Measurements from ENCODE around the gene CAPZB.

The CAPZB gene

GRCh38 chr1:19410393-19410792 is 74.9 kb downstream of the CAPZB start:
- Histone ChIP-seq H3K4me1 (ENCODE audit: control insufficient read depth in 1 of 2, insufficient read depth in 2 of 2, low read length in 2 of 2) (peaks cover 26 to 69% of the 10 kb centered on the region in 2 donors), H3K9me3 (ENCODE audit: control insufficient read depth in 1 of 2, low read length in 2 of 2) (no peaks in the 10 kb centered on the region), H3K4me3 (ENCODE audit: low read depth in 1 of 2, low read length in 2 of 2) (no peak overlapping the region), H3K27me3 (ENCODE audit: low read depth, low read length) (no peaks in the 10 kb centered on the region), H3K36me3 (ENCODE audit: control insufficient read depth in 1 of 2, insufficient read depth in 2 of 2, low read length in 2 of 2) (no peaks in the 10 kb centered on the region), H3K27ac (ENCODE audit: low read length) (no peak overlapping the region)

- Histone ChIP-seq H3K36me3 (ENCODE audit: control insufficient read depth in 1 of 2, insufficient read depth in 2 of 2, low read length in 2 of 2) (no peaks in the 10 kb centered on the region), H3K4me1 (ENCODE audit: control insufficient read depth in 1 of 2, insufficient read depth in 2 of 2, low read length in 2 of 2) (peaks cover 21 to 62% of the 10 kb centered on the region in 2 donors), H3K9me3 (ENCODE audit: control insufficient read depth in 1 of 2, low read length in 2 of 2) (no peaks in the 10 kb centered on the region), H3K4me3 (ENCODE audit: low read depth in 1 of 2, low read length in 2 of 2) (no peak overlapping the region), H3K27ac (ENCODE audit: low read length) (no peak overlapping the region), H3K27me3 (ENCODE audit: low read depth, low read length) (no peaks in the 10 kb centered on the region)
These were observed 75.6 kb downstream of the CAPZB start for GRCh38 chr1:19409477-19410341.

GRCh38 chr1:19407494-19408096 is 77.7 kb downstream of the CAPZB start:
- Histone ChIP-seq H3K4me1 (ENCODE audit: control insufficient read depth in 1 of 2, insufficient read depth in 2 of 2, low read length in 2 of 2) (peaks cover 6 to 51% of the 10 kb centered on the region in 2 donors), H3K27ac (ENCODE audit: low read length) (no peak overlapping the region), H3K9me3 (ENCODE audit: control insufficient read depth in 1 of 2, low read length in 2 of 2) (no peaks in the 10 kb centered on the region), H3K27me3 (ENCODE audit: low read depth, low read length) (no peaks in the 10 kb centered on the region), H3K36me3 (ENCODE audit: control insufficient read depth in 1 of 2, insufficient read depth in 2 of 2, low read length in 2 of 2) (no peaks in the 10 kb centered on the region), H3K4me3 (ENCODE audit: low read depth in 1 of 2, low read length in 2 of 2) (no peak overlapping the region)

GRCh38 chr1:19406680-19407079 is 78.7 kb downstream of the CAPZB start:
- no peak overlapping the region for H3K4me3 ChIP-seq (ENCODE audit: low read depth in 1 of 2, low read length in 2 of 2)
- no peaks in the 10 kb centered on the region for H3K9me3 ChIP-seq (ENCODE audit: control insufficient read depth in 1 of 2, low read length in 2 of 2)
- H3K4me1 ChIP-seq (ENCODE audit: control insufficient read depth in 1 of 2, insufficient read depth in 2 of 2, low read length in 2 of 2) = peaks cover 11 to 51% of the 10 kb centered on the region in 2 donors
- no peaks in the 10 kb centered on the region for H3K36me3 ChIP-seq (ENCODE audit: control insufficient read depth in 1 of 2, insufficient read depth in 2 of 2, low read length in 2 of 2)
- H3K27me3 ChIP-seq (ENCODE audit: low read depth, low read length) = no peaks in the 10 kb centered on the region
- no peak overlapping the region for H3K27ac ChIP-seq (ENCODE audit: low read length)

GRCh38 chr1:19405761-19406487 is 79.4 kb downstream of the CAPZB start:
- peaks cover 18 to 57% of the 10 kb centered on the region in 2 donors for H3K4me1 ChIP-seq (ENCODE audit: control insufficient read depth in 1 of 2, insufficient read depth in 2 of 2, low read length in 2 of 2)
- H3K36me3 ChIP-seq (ENCODE audit: control insufficient read depth in 1 of 2, insufficient read depth in 2 of 2, low read length in 2 of 2) = no peaks in the 10 kb centered on the region
- H3K9me3 ChIP-seq (ENCODE audit: control insufficient read depth in 1 of 2, low read length in 2 of 2) = no peaks in the 10 kb centered on the region
- H3K27me3 ChIP-seq (ENCODE audit: low read depth, low read length) = no peaks in the 10 kb centered on the region
- peak overlapping the region; percentile 69 for H3K27ac ChIP-seq (ENCODE audit: low read length)
- H3K4me3 ChIP-seq (ENCODE audit: low read depth in 1 of 2, low read length in 2 of 2) = no peak overlapping the region

GRCh38 chr1:19405195-19405760 is 80.1 kb downstream of the CAPZB start:
- Histone ChIP-seq H3K9me3 (ENCODE audit: control insufficient read depth in 1 of 2, low read length in 2 of 2) (no peaks in the 10 kb centered on the region), H3K27me3 (ENCODE audit: low read depth, low read length) (no peaks in the 10 kb centered on the region), H3K4me1 (ENCODE audit: control insufficient read depth in 1 of 2, insufficient read depth in 2 of 2, low read length in 2 of 2) (peaks cover 20 to 63% of the 10 kb centered on the region in 2 donors), H3K4me3 (ENCODE audit: low read depth in 1 of 2, low read length in 2 of 2) (no peak overlapping the region), H3K36me3 (ENCODE audit: control insufficient read depth in 1 of 2, insufficient read depth in 2 of 2, low read length in 2 of 2) (no peaks in the 10 kb centered on the region), H3K27ac (ENCODE audit: low read length) (peak overlapping the region; percentile 69)

- Histone ChIP-seq H3K9me3 (ENCODE audit: control insufficient read depth in 1 of 2, low read length in 2 of 2) (no peaks in the 10 kb centered on the region), H3K4me1 (ENCODE audit: control insufficient read depth in 1 of 2, insufficient read depth in 2 of 2, low read length in 2 of 2) (peaks cover 20 to 67% of the 10 kb centered on the region in 2 donors), H3K4me3 (ENCODE audit: low read depth in 1 of 2, low read length in 2 of 2) (no peak overlapping the region), H3K27ac (ENCODE audit: low read length) (peak overlapping the region; percentile 61), H3K27me3 (ENCODE audit: low read depth, low read length) (no peaks in the 10 kb centered on the region), H3K36me3 (ENCODE audit: control insufficient read depth in 1 of 2, insufficient read depth in 2 of 2, low read length in 2 of 2) (no peaks in the 10 kb centered on the region)
These were observed 80.6 kb downstream of the CAPZB start for GRCh38 chr1:19404748-19405147.

GRCh38 chr1:19403256-19403655 is 82.1 kb downstream of the CAPZB start:
- peaks cover 20 to 75% of the 10 kb centered on the region in 2 donors for H3K4me1 ChIP-seq (ENCODE audit: control insufficient read depth in 1 of 2, insufficient read depth in 2 of 2, low read length in 2 of 2)
- no peak overlapping the region for H3K27ac ChIP-seq (ENCODE audit: low read length)
- H3K9me3 ChIP-seq (ENCODE audit: control insufficient read depth in 1 of 2, low read length in 2 of 2) = no peaks in the 10 kb centered on the region
- no peaks in the 10 kb centered on the region for H3K27me3 ChIP-seq (ENCODE audit: low read depth, low read length)
- no peaks in the 10 kb centered on the region for H3K36me3 ChIP-seq (ENCODE audit: control insufficient read depth in 1 of 2, insufficient read depth in 2 of 2, low read length in 2 of 2)
- H3K4me3 ChIP-seq (ENCODE audit: low read depth in 1 of 2, low read length in 2 of 2) = no peak overlapping the region

- H3K9me3 ChIP-seq (ENCODE audit: control insufficient read depth in 1 of 2, low read length in 2 of 2) = no peaks in the 10 kb centered on the region
- H3K27ac ChIP-seq (ENCODE audit: low read length) = no peak overlapping the region
- H3K4me3 ChIP-seq (ENCODE audit: low read depth in 1 of 2, low read length in 2 of 2) = no peak overlapping the region
- H3K27me3 ChIP-seq (ENCODE audit: low read depth, low read length) = no peaks in the 10 kb centered on the region
- peaks cover 26 to 64% of the 10 kb centered on the region in 2 donors for H3K4me1 ChIP-seq (ENCODE audit: control insufficient read depth in 1 of 2, insufficient read depth in 2 of 2, low read length in 2 of 2)
- peaks cover 0 to 3% of the 10 kb centered on the region in 2 donors for H3K36me3 ChIP-seq (ENCODE audit: control insufficient read depth in 1 of 2, insufficient read depth in 2 of 2, low read length in 2 of 2)
These were observed 83.1 kb downstream of the CAPZB start for GRCh38 chr1:19402031-19402813.

- Histone ChIP-seq H3K27me3 (ENCODE audit: low read depth, low read length) (no peaks in the 10 kb centered on the region), H3K4me1 (ENCODE audit: control insufficient read depth in 1 of 2, insufficient read depth in 2 of 2, low read length in 2 of 2) (peaks cover 26 to 59% of the 10 kb centered on the region in 2 donors), H3K27ac (ENCODE audit: low read length) (no peak overlapping the region), H3K36me3 (ENCODE audit: control insufficient read depth in 1 of 2, insufficient read depth in 2 of 2, low read length in 2 of 2) (peaks cover 0 to 3% of the 10 kb centered on the region in 2 donors), H3K9me3 (ENCODE audit: control insufficient read depth in 1 of 2, low read length in 2 of 2) (no peaks in the 10 kb centered on the region), H3K4me3 (ENCODE audit: low read depth in 1 of 2, low read length in 2 of 2) (no peak overlapping the region)
These were observed 83.8 kb downstream of the CAPZB start for GRCh38 chr1:19401535-19401889.

Measured in muscle layer of duodenum (tissue), 2 donors.